HG02981 (cell line): ENCODE results near the gene CENPP.
"Not testable (repeated sequence)": the region's sequence is repeated elsewhere in the genome, so short reads cannot be mapped to it uniquely, and the experiment has no call there.

Experiments
- ATAC-seq: cut with Tn5 transposase; IDR thresholded peaks from one replicate; pipeline ENCODE4 v1.9.1; 2021; ENCODE audit warnings: mild to moderate bottlenecking, moderate library complexity; ENCODE audit not compliant: unreplicated experiment

Gene CENPP

DNA sequence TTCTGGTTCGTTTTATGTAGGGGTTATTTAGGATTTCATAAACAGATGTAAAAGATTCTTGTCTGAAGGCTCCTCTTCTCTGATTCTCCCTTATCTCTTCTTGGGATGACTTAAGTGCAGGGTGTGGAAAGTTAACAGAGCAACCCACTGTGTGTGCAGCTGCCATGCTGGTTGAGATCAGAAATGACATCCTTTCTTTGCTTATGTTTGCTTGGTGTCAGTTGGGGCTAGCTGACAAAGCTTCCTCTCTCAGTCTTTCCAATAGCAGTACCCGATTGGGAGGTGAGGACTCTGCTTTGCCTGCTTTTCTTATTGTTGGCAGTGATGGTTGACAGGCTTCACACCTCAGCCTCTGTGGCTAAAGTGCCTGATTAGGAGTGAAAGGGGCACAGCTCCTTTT lies 52.1 kb downstream of the CENPP start:
- no peak for ATAC-seq

DNA sequence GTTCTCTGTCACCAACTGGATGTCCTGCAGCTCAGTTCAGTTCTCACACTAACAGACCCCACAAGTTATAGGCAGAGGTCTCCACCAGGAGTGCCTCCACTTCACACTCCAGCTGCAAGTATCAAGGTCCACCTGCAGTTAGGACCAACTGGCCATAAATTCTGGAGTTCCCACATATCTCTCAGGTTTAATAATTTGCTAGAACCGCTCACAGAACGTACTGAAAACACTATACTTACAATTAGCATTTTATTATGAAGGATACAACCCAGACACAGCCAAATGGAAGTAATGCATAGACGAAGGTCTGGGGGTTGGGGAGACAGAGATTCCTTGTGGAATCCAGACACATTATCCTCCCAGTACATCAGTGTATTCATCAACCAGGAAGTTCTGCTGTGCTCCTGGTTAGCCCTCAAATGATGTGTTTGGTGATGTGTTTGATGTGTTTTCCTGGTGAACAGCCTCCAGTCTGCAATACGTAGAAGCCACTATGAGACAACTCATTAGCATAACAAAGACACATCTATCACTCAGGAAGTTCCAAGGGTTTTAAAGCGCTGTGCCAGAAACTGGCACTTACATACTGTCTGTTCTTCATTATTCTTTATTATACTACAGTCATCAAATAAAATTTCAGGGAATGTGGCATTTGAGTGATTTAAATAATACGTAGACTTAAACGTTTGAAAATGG lies 53.3 kb downstream of the CENPP start:
- ATAC-seq, result no peak

- no peak for ATAC-seq
Observed at GRCh38 chr9:92380603-92381002, 54.9 kb downstream of the CENPP start.

DNA sequence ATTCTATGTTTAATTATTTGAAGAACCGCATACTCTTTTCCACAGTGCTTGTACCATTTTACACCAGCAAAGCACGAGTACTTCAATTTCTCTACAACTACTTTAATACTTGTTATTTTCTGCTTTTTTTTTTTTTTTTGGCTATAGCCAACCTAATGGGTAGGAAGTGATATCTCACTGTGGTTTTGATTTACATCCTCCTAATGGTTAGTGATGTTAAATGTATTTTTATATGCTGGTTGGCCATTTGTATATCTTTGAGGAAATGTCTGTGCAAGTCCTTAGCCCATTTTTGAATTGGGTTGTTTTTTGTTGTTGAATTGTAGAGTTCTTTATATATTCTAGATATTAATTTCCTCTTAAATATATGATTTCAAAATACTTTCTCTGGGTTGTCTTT lies 56.0 kb downstream of the CENPP start:
- no peak for ATAC-seq

GRCh38 chr9:92384375-92384774 lies 58.6 kb downstream of the CENPP start:
- ATAC-seq, result no peak

GRCh38 chr9:92385001-92385400 lies 59.2 kb downstream of the CENPP start:
- no peak for ATAC-seq

DNA sequence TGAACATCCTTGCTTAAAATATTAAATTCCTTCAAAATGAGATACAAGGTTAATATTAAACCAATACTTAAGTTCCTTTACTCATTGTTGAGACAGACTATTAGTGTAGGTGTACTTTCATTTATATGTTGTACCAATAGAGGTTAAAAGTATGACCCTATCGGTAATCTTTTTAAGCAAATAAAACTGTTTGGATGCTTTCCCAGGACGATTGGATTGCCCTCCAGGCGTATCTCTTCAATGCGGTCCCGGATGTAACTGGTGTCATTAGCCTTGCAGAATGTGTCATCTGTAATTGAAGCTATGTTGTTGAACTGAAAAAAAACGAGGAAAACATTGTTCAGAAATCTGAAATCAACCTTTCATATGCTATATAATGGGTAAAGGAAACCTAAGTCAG lies 59.7 kb downstream of the CENPP start:
- no peak for ATAC-seq

GRCh38 chr9:92385953-92386352 lies 60.2 kb downstream of the CENPP start:
- ATAC-seq, result no peak

DNA sequence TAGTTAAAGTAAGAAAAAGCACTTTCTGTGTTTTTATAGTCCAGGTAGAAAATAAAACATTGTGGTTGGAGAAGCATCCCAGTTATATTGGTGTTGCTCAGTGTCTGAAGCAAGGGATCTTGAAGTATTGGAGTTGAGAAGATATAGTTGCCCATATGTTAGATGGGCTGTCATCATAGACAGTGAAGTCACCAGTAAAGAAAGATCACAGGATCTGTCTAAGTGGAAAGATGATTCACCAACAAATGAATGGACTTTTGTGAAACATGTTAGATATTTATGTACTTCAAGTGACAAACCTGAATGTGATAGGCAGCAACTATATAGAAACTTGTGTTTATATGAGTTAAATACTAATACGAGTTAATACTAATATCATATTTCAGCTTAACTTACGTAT lies 66.9 kb downstream of the CENPP start:
- no peak for ATAC-seq

GRCh38 chr9:92393686-92394085 lies 67.9 kb downstream of the CENPP start:
- no peak for ATAC-seq

DNA sequence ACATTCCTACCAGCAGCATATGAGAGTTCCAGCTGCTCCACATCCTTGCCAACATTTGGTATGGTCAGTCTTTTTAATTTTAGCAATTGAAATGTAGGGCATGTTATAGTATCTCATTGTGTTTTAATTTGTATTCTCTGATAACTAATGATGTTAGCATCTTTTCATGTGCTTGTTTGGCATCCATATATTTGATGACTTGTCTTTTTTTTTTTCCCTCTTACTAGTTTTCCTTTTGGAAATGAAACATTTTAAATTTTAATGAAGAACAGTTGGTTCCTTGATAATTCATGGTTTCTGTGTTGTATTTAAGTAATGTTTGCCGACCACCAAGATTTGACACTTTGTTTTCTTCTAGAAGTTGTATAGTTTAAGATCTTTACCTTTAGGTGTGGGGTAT lies 69.9 kb downstream of the CENPP start:
- no peak for ATAC-seq

DNA sequence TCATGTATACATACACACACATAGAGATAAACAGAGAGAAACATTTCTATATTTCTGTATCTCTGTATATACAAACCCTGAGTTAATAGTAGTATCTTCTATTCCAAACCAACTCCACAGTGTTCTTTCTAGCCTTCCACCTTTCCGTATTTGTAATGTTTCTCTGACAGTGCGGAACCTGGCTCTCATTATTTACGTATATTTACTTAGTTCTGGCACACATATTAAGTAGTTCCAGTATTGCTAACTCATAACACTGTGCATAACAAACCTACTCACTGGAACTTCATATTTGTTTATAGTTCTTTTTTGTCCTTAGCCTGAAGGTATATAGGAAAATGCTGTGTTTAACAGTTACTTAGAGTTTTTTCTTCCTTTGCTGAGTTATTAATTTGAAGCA lies 72.1 kb downstream of the CENPP start:
- no peak for ATAC-seq

DNA sequence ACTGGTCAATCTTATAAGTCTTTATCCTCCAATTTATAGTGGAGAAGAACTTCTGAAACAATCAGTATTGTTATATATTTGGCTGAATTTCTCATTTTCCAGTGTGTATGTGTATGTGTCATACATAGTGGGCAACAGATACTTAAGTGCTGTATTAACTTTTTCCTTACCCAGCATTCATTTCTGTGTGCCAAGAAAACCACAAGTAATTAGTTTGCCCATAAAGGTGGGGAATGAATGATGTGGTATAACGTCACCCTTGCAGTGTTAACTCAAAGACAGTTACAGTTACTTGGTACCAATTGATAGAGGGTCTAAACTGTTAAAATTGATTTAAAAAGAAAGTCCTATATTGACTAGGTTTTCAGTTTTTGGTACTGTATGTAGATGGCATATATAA lies 76.6 kb downstream of the CENPP start:
- ATAC-seq, result no peak

DNA sequence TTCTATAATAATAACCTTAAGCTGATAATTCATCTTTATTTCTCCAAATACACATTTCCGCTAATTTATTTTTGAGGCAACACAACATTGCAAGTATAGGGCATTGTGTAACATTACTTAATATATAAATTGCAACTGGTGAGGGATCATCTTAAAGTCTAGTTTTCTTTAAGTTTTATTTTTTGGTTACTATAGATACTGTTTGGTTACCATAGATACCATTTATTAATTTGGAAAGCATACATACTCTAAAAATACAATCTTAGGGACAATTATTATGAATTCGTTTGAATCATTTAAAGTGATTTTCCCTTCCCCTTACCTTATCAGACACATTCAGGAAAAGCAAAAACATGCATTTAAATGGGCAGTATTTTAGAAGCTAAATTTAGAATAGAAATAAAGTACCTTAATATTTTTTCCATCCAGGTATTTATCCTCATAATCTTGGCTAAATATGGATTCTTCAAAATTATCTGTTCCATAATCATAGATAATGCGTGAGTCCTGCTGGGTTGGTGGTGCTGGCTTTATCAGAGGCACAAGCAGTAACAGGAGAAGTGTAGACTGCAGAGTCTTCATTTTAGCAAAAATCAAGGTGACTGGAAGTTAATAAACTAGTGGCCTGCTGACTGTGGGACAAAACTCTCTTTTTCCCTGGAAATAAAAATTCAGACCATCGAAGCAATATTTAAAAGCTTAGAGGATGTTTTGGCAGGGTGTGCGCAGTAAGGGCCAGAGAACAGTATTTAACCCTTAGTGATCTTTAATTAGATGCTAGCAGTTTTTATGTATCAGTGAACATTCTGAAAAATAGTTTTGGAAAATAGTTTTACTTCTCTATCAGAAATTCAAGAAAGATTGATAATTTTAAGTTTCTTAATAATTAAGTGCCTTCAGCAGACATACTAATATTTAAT lies 77.3 kb downstream of the CENPP start:
- no peak for ATAC-seq

DNA sequence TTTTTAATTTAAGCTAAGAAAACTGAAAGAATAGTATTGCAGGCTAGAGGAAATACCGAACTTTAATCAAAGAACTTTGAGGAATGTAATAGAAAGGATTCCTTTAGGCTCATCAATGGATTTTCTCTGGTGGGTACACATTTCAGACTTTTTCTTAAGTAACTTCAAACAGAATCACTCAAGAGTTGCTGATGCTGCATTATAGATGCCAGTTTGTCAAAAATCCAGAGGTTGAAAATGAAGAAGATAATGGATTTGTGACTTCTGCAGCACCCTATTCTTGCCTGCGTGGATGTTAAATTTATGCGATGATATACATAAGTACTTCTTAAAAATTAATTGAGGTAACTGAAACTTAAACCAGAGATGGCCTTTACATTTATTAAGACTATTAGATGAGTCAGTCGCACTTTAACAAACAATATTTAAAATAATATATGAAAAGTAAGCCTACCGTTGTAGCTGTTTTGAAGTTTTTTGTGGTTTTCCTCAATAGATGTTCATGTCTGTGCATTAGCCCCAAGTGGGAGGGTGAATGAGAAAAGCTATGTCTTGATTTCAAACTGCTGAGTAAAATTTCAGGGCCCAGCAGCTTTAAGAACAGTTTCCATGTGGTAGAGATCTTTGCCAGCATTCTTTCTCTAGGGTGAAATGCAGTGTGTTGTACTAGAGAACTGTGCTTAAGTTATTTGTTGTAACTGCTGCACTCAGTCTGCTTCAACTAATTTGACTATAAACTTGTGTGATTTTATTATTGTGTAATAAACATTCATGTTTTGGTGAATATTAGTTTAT lies 78.5 kb downstream of the CENPP start, which contains the start of gene OGN:
Gene OGN, minus strand, starts transcription at position 537 of the 795 bp plus-strand sequence. CDS start 1,171 bp downstream, outside the sequence.
- ATAC-seq, result no peak

- ATAC-seq, result no peak
Observed at GRCh38 chr9:92405818-92406217, 80.1 kb downstream of the CENPP start.

DNA sequence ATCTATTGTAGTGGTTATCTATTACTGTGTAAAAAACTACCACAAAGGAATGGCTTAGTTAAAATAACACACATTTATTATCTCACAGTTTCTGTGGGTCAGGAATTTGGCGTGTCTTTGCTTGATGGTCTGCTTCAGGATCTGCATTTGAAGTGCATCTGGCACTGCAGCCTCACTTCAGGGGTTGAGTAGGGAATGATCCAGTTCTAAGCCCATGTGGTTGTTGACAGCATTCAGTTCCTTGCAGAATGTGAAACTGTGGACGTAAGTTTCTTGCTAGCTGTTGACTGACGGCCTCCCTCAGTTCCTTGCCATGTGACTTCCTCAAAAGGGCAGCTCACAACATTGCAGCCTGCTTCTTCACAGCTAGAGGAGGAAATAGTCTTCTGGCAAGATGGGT lies 80.7 kb downstream of the CENPP start:
- ATAC-seq, result no peak

DNA sequence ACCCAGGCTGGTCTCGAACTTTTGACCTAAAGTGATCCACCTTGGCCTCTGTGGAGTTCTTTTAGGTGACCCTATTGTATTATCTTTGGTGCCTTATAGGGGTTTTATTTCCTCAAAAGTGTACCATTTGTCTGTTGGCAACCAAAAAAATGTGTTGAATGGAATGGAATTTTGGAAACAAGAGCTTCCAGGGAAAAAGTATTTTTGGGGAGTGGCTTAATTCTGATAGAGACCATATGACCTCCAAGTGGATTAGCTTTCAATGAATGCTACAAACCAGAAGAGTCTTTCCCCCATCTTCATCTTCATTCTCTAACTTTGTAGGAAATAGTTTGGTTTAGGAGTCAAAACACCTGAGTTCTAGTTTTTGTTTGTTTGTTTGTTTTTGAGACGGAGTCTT lies 82.1 kb downstream of the CENPP start:
- ATAC-seq, result no peak

DNA sequence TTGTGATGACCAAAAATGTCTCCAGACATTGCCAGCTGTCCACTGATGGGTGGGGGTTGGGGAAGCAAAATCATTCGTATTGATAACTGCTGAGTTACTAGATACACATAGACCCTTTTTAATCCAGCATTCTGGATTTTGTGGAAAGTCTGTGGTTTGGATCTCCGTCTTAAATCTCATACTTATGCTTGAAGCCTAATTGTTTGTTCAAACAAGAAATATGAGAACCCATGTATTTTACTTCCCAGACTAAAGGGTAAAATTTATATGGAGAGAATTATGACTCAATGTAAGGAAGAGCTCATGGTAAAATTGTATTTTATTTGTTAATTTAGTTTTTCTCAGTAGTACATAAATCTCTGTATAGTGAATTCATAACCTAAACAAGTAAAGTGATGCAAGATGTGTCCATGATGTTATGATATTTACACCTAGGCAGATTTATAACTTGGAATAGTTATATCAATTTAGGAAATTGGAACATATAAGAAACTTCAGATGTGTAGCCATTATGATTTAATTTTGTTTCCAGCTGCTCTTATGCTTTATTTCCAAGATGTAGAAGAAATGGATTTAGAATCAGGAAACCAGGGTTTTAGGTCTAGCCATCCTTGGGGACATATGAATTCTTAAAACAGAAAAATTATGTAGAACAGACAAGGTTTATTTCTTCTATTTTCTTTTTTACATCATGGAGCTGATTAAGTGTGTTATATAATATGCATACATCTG lies 83.2 kb downstream of the CENPP start:
- no peak for ATAC-seq

DNA sequence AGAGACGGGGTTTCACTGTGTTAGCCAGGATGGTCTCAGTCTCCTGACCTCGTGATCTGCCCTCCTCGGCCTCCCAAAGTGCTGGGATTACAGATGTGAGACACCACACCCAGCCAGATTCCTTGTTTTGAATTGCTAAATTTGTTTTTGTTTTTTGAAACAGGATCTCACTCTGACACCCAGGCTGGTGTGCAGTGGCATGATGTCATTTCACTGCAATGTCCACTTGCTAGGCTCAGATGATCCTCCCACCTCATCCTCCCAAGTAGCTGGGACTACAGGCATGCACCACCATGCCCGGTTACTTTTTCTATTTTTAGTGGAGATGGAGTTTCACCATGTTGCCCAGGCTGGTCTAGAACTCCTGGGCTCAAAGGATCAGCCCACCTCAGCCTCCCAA lies 85.4 kb downstream of the CENPP start:
- not testable (repeated sequence) for ATAC-seq

GRCh38 chr9:92414566-92414965 lies 88.8 kb downstream of the CENPP start:
- no peak for ATAC-seq
